Measurements from ENCODE around the gene HILPDA.
"Not testable (repeated sequence)": the region's sequence is repeated elsewhere in the genome, so short reads cannot be mapped to it uniquely, and the experiment has no call there.

The HILPDA gene

GRCh38 chr7:128479082-128479481, 23.4 kb downstream of the HILPDA start:
- H3K4me2 ChIP-seq (ENCODE audit: low read length): peak overlapping the region; percentile 4; the same call in 1 of the 2 replicates
- peaks cover 64% of the 10 kb centered on the region for H3K36me3 ChIP-seq (ENCODE audit: control insufficient read depth, low read length)
- not testable (repeated sequence) for H3K9me3 ChIP-seq (ENCODE audit: control insufficient read depth, insufficient read depth, low read length); H3K27me3 ChIP-seq (ENCODE audit: control insufficient read depth, low read length); H3K9me2 ChIP-seq (replicated peaks; ENCODE audit: control insufficient read depth, low read length); H3F3A ChIP-seq (ENCODE audit: control insufficient read depth, insufficient read depth); H3K27ac ChIP-seq (ENCODE audit: low read depth, low read length); H4K20me1 ChIP-seq (ENCODE audit: control insufficient read depth, insufficient read depth, low read depth, low read length); H3K4me3 ChIP-seq (ENCODE audit: low read length)
- H3K79me2 ChIP-seq (ENCODE audit: control insufficient read depth, low read length): peaks cover 51% of the 10 kb centered on the region
- peaks cover 39% of the 10 kb centered on the region for H3K4me1 ChIP-seq (ENCODE audit: control insufficient read depth, low read length)

GRCh38 chr7:128488134-128488533, 32.5 kb downstream of the HILPDA start:
- H3F3A ChIP-seq (ENCODE audit: control insufficient read depth, insufficient read depth); H3K4me3 ChIP-seq (ENCODE audit: low read length); H3K4me2 ChIP-seq (ENCODE audit: low read length); H3K27me3 ChIP-seq (ENCODE audit: control insufficient read depth, low read length); H3K79me2 ChIP-seq (ENCODE audit: control insufficient read depth, low read length); H3K9me3 ChIP-seq (ENCODE audit: control insufficient read depth, insufficient read depth, low read length); H3K27ac ChIP-seq (ENCODE audit: low read depth, low read length); H3K9me2 ChIP-seq (replicated peaks; ENCODE audit: control insufficient read depth, low read length); H4K20me1 ChIP-seq (ENCODE audit: control insufficient read depth, insufficient read depth, low read depth, low read length); H3K4me1 ChIP-seq (ENCODE audit: control insufficient read depth, low read length): not testable (repeated sequence)
- peaks cover 39% of the 10 kb centered on the region for H3K36me3 ChIP-seq (ENCODE audit: control insufficient read depth, low read length)

DNA sequence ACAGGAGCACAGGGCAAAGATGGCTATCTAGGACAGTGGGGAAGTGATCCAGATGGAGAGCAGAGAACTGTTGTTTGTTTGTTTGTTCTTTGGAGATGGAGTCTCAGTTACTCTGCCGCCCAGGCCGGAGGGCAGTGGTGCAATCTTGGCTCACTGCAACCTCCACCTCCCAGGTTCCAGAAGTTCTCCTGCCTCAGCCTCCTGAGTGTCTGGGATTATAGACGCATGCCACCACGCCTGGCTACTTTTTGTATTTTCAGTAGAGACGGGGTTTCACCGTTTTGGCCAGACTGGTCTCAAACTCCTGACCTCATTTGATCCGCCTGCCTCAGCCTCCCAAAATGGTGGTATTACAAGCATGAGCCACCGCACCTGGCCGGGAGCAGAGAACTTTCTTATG, 41.7 kb downstream of the HILPDA start:
- no peaks in the 10 kb centered on the region for H3F3A ChIP-seq (ENCODE audit: control insufficient read depth, insufficient read depth)
- no peak overlapping the region for H3K4me2 ChIP-seq (ENCODE audit: low read length)
- no peaks in the 10 kb centered on the region for H3K79me2 ChIP-seq (ENCODE audit: control insufficient read depth, low read length)
- H3K9me2 ChIP-seq (replicated peaks; ENCODE audit: control insufficient read depth, low read length): no peaks in the 10 kb centered on the region
- TF ChIP-seq EZH2phosphoT487 (IDR thresholded peaks at IDR 0.05; ENCODE audit: borderline replicate concordance, low read length): no peak
- TF ChIP-seq, protein P1, sequence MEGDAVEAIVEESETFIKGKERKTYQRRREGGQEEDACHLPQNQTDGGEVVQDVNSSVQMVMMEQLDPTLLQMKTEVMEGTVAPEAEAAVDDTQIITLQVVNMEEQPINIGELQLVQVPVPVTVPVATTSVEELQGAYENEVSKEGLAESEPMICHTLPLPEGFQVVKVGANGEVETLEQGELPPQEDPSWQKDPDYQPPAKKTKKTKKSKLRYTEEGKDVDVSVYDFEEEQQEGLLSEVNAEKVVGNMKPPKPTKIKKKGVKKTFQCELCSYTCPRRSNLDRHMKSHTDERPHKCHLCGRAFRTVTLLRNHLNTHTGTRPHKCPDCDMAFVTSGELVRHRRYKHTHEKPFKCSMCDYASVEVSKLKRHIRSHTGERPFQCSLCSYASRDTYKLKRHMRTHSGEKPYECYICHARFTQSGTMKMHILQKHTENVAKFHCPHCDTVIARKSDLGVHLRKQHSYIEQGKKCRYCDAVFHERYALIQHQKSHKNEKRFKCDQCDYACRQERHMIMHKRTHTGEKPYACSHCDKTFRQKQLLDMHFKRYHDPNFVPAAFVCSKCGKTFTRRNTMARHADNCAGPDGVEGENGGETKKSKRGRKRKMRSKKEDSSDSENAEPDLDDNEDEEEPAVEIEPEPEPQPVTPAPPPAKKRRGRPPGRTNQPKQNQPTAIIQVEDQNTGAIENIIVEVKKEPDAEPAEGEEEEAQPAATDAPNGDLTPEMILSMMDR (IDR thresholded peaks at IDR 0.05; ENCODE audit: low read depth, low read length, poor library complexity, severe bottlenecking): no peak
- peaks cover 15% of the 10 kb centered on the region for H3K4me1 ChIP-seq (ENCODE audit: control insufficient read depth, low read length)
- no peaks in the 10 kb centered on the region for H3K27me3 ChIP-seq (ENCODE audit: control insufficient read depth, low read length)
- H3K36me3 ChIP-seq (ENCODE audit: control insufficient read depth, low read length): peaks cover 76% of the 10 kb centered on the region
- no peak overlapping the region for H3K27ac ChIP-seq (ENCODE audit: low read depth, low read length)
- H4K20me1 ChIP-seq (ENCODE audit: control insufficient read depth, insufficient read depth, low read depth, low read length): no peaks in the 10 kb centered on the region
- no peaks in the 10 kb centered on the region for H3K9me3 ChIP-seq (ENCODE audit: control insufficient read depth, insufficient read depth, low read length)
- H3K4me3 ChIP-seq (ENCODE audit: low read length): no peak overlapping the region

DNA sequence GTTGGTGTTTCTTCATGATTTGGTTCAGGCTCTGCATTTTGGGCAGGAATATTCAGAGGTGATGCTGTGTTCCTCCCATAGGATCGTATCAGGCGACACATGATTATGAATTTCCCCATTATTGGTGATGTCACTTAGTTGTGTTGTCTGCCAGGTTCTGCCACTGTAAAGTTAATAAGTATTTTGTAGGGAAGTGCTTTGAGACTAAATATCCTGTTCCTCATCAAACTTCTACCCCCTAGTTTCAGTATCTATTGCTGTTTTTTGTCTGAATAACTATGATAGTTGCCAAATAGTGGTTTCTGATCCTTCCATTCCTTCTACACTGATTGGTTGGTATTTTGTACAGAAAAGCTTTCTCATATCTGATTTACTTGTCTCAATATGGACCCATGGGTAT, 49.7 kb downstream of the HILPDA start:
- Histone ChIP-seq H3K4me3 (ENCODE audit: low read length) (peak overlapping the region; percentile 72), H3F3A (ENCODE audit: control insufficient read depth, insufficient read depth) (peaks cover 32% of the 10 kb centered on the region), H3K36me3 (ENCODE audit: control insufficient read depth, low read length) (peaks cover 24% of the 10 kb centered on the region), H3K27ac (ENCODE audit: low read depth, low read length) (peak overlapping the region; percentile 99), H3K4me1 (ENCODE audit: control insufficient read depth, low read length) (peaks cover 71% of the 10 kb centered on the region), H3K4me2 (ENCODE audit: low read length) (peak overlapping the region; percentile 98)
- H3K9me3 ChIP-seq (ENCODE audit: control insufficient read depth, insufficient read depth, low read length); H3K79me2 ChIP-seq (ENCODE audit: control insufficient read depth, low read length); H4K20me1 ChIP-seq (ENCODE audit: control insufficient read depth, insufficient read depth, low read depth, low read length); H3K27me3 ChIP-seq (ENCODE audit: control insufficient read depth, low read length); H3K9me2 ChIP-seq (replicated peaks; ENCODE audit: control insufficient read depth, low read length): not testable (repeated sequence)

DNA sequence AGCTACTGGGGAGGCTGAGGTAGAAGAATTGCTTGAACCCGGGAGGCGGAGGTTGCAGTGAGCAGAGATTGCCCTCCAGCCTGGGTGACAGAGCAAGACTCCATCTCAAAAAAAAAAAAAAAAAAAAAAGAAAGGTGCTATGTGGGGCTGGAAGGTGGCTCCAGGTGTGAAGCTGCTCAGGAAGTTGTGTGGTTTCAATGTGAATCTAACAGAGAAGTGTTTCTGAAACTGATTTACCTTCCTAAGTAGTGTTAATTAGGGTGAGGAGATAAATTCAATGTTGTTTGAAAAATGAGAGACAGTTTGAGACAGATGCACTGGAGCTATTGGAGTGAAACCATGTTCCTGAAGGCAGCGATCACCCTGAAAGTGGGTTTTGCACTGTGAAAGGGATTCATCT, 51.1 kb downstream of the HILPDA start:
- not testable (repeated sequence) for H4K20me1 ChIP-seq (ENCODE audit: control insufficient read depth, insufficient read depth, low read depth, low read length); H3K36me3 ChIP-seq (ENCODE audit: control insufficient read depth, low read length); H3K27me3 ChIP-seq (ENCODE audit: control insufficient read depth, low read length); H3K9me2 ChIP-seq (replicated peaks; ENCODE audit: control insufficient read depth, low read length); H3K79me2 ChIP-seq (ENCODE audit: control insufficient read depth, low read length); H3K9me3 ChIP-seq (ENCODE audit: control insufficient read depth, insufficient read depth, low read length)
- Histone ChIP-seq H3K4me2 (ENCODE audit: low read length) (peak overlapping the region; percentile 98), H3F3A (ENCODE audit: control insufficient read depth, insufficient read depth) (peaks cover 32% of the 10 kb centered on the region), H3K4me1 (ENCODE audit: control insufficient read depth, low read length) (peaks cover 71% of the 10 kb centered on the region), H3K27ac (ENCODE audit: low read depth, low read length) (peak overlapping the region; percentile 99), H3K4me3 (ENCODE audit: low read length) (peak overlapping the region; percentile 72)

DNA sequence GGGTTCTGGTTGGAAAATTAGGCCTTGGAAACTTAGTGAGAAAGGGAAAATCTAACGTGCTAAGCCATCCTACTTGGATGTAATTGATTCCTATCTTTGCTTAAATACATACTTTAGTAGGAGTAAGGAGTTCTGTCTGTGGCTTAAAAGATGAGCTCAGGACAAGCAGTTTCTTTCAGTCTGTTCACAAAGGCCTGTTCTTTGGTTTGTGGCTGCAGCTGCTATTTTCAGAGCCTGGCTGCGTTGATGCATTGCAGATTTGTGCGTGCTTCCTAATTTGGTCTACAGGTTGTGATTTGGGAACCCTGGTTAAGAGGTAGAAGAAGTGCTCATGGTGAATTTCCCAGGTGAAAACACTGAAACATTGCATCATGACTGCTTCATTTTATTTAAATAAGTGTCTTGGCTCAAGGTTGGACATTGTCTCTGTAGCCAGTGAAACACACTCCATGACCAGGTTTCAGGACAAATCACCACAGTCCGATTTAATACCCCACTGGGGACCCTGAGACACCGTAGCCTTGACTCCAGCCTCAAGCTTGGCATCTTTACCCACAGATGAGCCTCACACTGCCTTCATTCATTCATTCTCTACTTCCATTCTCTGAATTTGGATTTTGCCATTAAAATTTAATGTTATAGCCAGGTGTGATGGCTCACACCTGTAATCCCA, 51.8 kb downstream of the HILPDA start:
- Histone ChIP-seq H3K4me2 (ENCODE audit: low read length) (peak overlapping the region; percentile 98), H3K4me3 (ENCODE audit: low read length) (peak overlapping the region; percentile 72), H3K27ac (ENCODE audit: low read depth, low read length) (peak overlapping the region; percentile 99), H3K4me1 (ENCODE audit: control insufficient read depth, low read length) (peaks cover 76% of the 10 kb centered on the region), H3F3A (ENCODE audit: control insufficient read depth, insufficient read depth) (peaks cover 32% of the 10 kb centered on the region)
- H3K79me2 ChIP-seq (ENCODE audit: control insufficient read depth, low read length); H3K9me3 ChIP-seq (ENCODE audit: control insufficient read depth, insufficient read depth, low read length); H4K20me1 ChIP-seq (ENCODE audit: control insufficient read depth, insufficient read depth, low read depth, low read length); H3K27me3 ChIP-seq (ENCODE audit: control insufficient read depth, low read length); H3K36me3 ChIP-seq (ENCODE audit: control insufficient read depth, low read length); H3K9me2 ChIP-seq (replicated peaks; ENCODE audit: control insufficient read depth, low read length): not testable (repeated sequence)
